Ovary (tissue), 9 donors: ENCODE data around the gene TRMT1. TPM values are rescaled to one million over a fixed set of nuclear protein-coding genes. Genes with fewer than 3 reads are reported as not detected.

Experiments
- DNase-seq, 5 donors: peaks; one replicate each; pipeline ENCODE4 v3.0.0-alpha.2; 2019 to 2020
- H3K27ac ChIP-seq, 2 donors: fragments of 200-600 bp; one replicate each; pipeline versions ENCODE4 v1.5.1 to v1.8.0; 2019 to 2022
- H3K27me3 ChIP-seq: fragments of 200-600 bp; one replicate; pipeline ENCODE4 v1.8.0; 2022
- H3K36me3 ChIP-seq: fragments of 200-600 bp; sonication (generic); one replicate; pipeline ENCODE4 v1.5.1; 2019
- H3K4me1 ChIP-seq: one replicate; pipeline ENCODE4 v1.8.1; 2013; ENCODE audit warnings: mild to moderate bottlenecking, moderate library complexity; ENCODE audit not compliant: insufficient read depth
- H3K4me3 ChIP-seq: fragments of 200-600 bp; sonication (generic); one replicate; pipeline ENCODE4 v1.5.1; 2017
- H3K9me3 ChIP-seq, 2 donors: fragments of 200-600 bp in 1 of 2; sonication (generic) in 1 of 2; one replicate each; pipeline versions ENCODE4 v1.5.1 to v1.8.1; 2013 to 2019; ENCODE audit warnings: mild to moderate bottlenecking in 1 of 2, moderate library complexity in 1 of 2
- EP300 ChIP-seq: sonication (generic); formaldehyde crosslinking; IDR thresholded peaks from one replicate; pipeline ENCODE4 v1.6.1; 2017; ENCODE audit warnings: antibody characterized with exemption
- POLR2A ChIP-seq: fragments of 450-650 bp; IDR thresholded peaks from one replicate; pipeline ENCODE4 v1.6.1; 2017; ENCODE audit warnings: antibody characterized with exemption, mild to moderate bottlenecking, moderate library complexity
- WGBS, 3 donors: extraction: QIAGEN DNeasy Blood & Tissue Kit in 1 of 3; methylation state at CpG; one replicate each; pipeline versions ENCODE4 v1.1.5 to v1.1.7; 2013 to 2017; 5-methylcytosine and 5-hydroxymethylcytosine counted together
- intact Hi-C, 4 donors: fragments of 100-400 bp; cut with DNase I; formaldehyde crosslinking; loops; one replicate each; pipeline versions ENCODE4 v1.11.0 to v1.15.1; 2022 to 2023
- polyA plus RNA-seq, 2 donors: library from polyadenylated mRNA; stranded (reverse); fragments of 200-250 nt in 1 of 2; fragments of 350-450 nt in 1 of 2; fragmentation: Illumina TruSeq in 1 of 2; extraction: RNeasy Lipid Tissue Mini Kit (QIAGEN cat#74804) in 1 of 2; gene quantifications; one replicate each; pipeline ENCODE4 v1.2.3, GENCODE V29; 2013 to 2014
- total RNA-seq, 7 donors: library from RNA; depleted of rRNA in 2 of 7; stranded (reverse); fragments of >200 nt in 2 of 7; fragmentation: NEBNext Ultra II Directional in 3 of 7; extraction: Animal tissue kit (Norgen Biotek cat#: 25700) in 3 of 7; gene quantifications; one replicate each; pipeline versions ENCODE4 v1.1.0 to v1.2.4, GENCODE V29; 2016 to 2023
- TF ChIP-seq, protein P1 (sequence below), 3 donors: fragments of 450-650 bp in 2 of 3; fragments of 200-600 bp in 1 of 3; IDR thresholded peaks; one replicate each; pipeline versions ENCODE4 v1.5.1 to v1.8.0; 2016 to 2022; ENCODE audit warnings: antibody characterized with exemption in 3 of 3, mild to moderate bottlenecking in 1 of 3
- donor health status: DM: no; HTN: no; CAD: no; lungs with moderate emphysema.
- donor health status: DM: no; HTN: no; CAD: no.
- donor health status: Bipolar disorder and iron deficiency.
- donor health status: DM: yes; HTN: yes; CAD: no.
- donor health status: DM: no; HTN: no; CAD: no.
- donor health status: DM: yes; HTN: yes; CAD: no.

The TRMT1 gene
- total and polyA plus RNA-seq, 9 donors: 7.6 to 54.8 (median 37.2) TPM

DNA sequence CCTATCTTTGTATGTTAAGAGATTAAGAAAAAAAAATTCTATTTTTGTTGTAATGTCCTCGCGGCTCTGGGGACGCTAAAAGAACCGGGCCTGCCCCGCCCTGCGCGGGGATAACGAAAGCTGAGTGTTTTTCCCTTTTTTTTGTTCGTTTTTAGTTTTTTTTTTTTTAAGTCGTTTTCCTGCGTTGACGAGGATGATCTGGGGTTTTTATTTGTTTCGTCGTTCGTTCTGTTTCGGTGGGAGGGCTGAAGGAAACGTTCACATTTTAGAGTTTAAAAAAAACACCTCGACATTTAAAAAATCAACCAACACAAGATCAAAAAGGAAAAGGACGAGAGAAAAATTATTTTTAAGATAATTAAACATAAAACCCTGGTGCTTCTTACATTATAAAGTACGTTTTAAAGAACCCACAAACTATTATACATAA lies 19.5 kb downstream of the TRMT1 start:
- intact Hi-C loops: loop anchor here in 1 of 4 donors (5.0 kb wide), 1 partner anchor 55 kb away; the partner anchor contains the start of genes IER2 and STX10
- H3K36me3 ChIP-seq: no peaks in the 10 kb centered on the region
- H3K27ac ChIP-seq: peak overlapping the region; percentile 26 to 66
- 44 to 65% (median 49%) methylated on average over 20 of the region's 20 CpGs for WGBS, 3 donors
- peak overlapping the region; percentile 39 for H3K4me3 ChIP-seq
- TF ChIP-seq EP300 (no peak), POLR2A (no peak)
- TF ChIP-seq, protein P1, sequence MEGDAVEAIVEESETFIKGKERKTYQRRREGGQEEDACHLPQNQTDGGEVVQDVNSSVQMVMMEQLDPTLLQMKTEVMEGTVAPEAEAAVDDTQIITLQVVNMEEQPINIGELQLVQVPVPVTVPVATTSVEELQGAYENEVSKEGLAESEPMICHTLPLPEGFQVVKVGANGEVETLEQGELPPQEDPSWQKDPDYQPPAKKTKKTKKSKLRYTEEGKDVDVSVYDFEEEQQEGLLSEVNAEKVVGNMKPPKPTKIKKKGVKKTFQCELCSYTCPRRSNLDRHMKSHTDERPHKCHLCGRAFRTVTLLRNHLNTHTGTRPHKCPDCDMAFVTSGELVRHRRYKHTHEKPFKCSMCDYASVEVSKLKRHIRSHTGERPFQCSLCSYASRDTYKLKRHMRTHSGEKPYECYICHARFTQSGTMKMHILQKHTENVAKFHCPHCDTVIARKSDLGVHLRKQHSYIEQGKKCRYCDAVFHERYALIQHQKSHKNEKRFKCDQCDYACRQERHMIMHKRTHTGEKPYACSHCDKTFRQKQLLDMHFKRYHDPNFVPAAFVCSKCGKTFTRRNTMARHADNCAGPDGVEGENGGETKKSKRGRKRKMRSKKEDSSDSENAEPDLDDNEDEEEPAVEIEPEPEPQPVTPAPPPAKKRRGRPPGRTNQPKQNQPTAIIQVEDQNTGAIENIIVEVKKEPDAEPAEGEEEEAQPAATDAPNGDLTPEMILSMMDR (IDR thresholded peaks at IDR 0.05): no peak
- peaks cover 9% of the 10 kb centered on the region for H3K4me1 ChIP-seq
- H3K27me3 ChIP-seq: no peaks in the 10 kb centered on the region
- H3K9me3 ChIP-seq: no peaks in the 10 kb centered on the region
- no peak for DNase-seq

DNA sequence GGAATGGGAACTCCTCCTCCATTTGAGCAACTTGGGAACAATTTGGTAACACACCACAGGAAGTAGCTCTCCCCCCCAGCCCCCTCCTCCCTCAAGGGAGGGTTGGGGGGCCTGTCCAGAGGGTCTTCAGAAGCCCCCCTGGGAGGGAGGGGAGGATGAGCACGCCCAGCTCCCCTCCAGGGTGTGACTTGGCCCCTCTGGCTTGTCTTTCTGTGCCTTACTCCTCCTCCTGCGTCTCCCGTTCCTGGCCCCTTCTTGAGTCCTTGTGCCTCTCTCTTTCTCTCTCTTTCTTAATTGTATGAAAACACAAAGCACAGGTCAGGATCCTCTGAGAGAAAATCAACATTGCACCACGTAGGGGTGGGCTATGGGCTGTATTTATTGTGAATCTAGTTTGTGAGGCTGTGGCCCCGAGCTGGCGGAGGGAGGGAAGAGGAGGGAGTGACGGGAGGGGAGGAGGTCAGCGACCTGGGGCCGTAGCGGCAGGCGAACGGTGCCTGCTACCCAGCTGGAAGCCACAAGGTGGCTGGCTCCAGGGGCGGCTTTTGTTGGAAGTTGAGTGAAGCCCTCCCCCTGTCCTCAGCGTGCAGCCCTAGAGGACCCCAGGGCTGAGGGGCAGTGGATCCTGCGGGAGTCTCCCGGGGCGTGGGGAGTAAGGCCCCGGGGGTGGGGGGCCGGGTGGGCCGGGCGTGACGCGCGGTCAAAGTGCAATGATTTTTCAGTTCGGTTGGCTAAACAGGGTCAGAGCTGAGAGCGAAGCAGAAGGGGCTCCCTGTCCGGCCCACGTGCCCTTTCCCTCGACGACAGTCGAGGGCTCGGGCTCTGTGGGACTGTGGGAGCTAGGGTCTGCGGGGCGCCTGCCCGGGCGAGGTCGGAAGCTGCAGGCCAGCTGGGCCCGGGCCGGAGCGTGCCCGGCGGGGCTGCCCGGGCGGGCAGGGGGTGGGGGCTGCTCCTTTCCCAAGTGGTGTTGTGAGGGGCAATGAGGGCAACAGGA lies 20.3 kb downstream of the TRMT1 start:
- Histone ChIP-seq H3K27me3 (no peaks in the 10 kb centered on the region), H3K36me3 (no peaks in the 10 kb centered on the region), H3K9me3 (no peaks in the 10 kb centered on the region), H3K27ac (peak overlapping the region; percentile 37 to 66), H3K4me3 (no peak overlapping the region), H3K4me1 (peaks cover 14% of the 10 kb centered on the region)
- DNase-seq: peak in 4 of 5 donors; percentile 56 to 71 (median 57)
- 58 to 67% (median 59%) methylated on average over 42 to 44 of the region's 44 CpGs for WGBS, 3 donors
- TF ChIP-seq, protein P1 (IDR thresholded peaks at IDR 0.05): no peak
- TF ChIP-seq POLR2A: no peak
- no peak for TF ChIP-seq EP300
- intact Hi-C loops: loop anchor here in 2 of 4 donors (2.0 to 5.0 kb wide), 3 partner anchors 56 to 119 kb away; partner anchors contain the start of genes IER2 (in 1 of the 2) and STX10 (in 1 of the 2)

DNA sequence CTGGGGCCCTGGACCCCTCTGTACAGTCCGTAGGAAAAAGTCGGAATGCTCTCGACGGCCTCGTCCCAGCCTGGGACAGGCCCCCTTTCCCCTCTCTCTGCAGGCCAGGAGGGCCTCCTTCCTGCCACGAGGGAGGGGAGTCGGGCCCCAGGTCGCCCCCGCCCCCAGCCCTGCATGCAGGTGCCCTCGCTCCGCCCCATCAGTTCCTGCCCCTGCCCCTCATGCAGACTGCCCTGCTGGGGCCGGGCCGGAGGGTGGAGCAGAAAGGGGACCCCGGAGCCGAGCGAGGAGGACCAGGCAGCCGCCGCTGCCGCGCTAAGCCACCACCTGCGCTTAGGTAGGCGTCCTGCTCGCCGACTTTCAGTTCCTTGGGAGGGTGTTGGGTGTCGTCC lies 21.2 kb downstream of the TRMT1 start:
- no peak for TF ChIP-seq EP300
- TF ChIP-seq, protein P1 (IDR thresholded peaks at IDR 0.05): no peak
- no peak for TF ChIP-seq POLR2A
- Histone ChIP-seq H3K27ac (peak overlapping the region in 1 of 2 donors; percentile 66), H3K9me3 (no peaks in the 10 kb centered on the region), H3K4me1 (peaks cover 22% of the 10 kb centered on the region), H3K27me3 (no peaks in the 10 kb centered on the region), H3K4me3 (no peak overlapping the region), H3K36me3 (no peaks in the 10 kb centered on the region)
- DNase-seq: peak in 2 of 5 donors; percentile 49 to 61
- intact Hi-C loops: loop anchor here in 2 of 4 donors (2.0 to 5.0 kb wide), 3 partner anchors 57 to 119 kb away; partner anchors contain the start of genes IER2 (in 1 of the 2) and STX10 (in 1 of the 2)
- 68 to 71% (median 71%) methylated on average over 22 to 25 of the region's 25 CpGs for WGBS, 3 donors

DNA sequence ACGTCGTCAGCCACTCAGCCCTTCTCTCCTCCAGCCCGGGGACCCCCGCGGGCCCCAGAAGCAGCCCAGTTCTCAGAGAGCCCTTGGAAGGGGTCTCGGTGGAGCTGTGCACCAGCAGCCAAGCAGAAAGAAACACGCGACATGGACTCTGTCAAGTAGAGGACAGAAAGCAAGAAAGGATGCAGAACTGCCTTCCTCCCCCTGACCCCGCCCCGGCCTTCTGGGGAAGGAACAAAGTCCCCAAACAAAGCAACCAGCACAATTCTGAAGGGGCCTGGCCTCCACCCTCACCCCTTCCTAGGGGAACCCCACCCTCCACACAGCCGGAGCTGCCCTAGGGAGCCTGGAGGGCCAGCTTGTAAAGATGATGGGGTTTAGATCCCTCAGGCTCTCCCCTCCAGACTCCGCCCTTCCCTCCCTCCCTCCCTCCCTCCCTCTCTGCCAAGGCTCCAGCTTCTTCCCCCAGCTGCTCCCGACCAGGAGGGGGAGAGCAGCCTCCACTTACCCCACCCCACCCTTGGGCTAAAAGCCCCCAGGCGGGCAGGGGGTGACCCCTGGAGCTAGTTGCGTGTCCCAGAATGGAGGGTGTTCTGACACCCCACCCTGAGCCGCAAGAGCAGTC lies 21.7 kb downstream of the TRMT1 start:
- H3K36me3 ChIP-seq: no peaks in the 10 kb centered on the region
- no peak overlapping the region for H3K4me3 ChIP-seq
- H3K9me3 ChIP-seq: no peaks in the 10 kb centered on the region
- peaks cover 27% of the 10 kb centered on the region for H3K4me1 ChIP-seq
- peak in 1 of 5 donors; percentile 36 for DNase-seq
- WGBS, 3 donors: 65 to 73% (median 70%) methylated on average over 15 to 16 of the region's 16 CpGs
- TF ChIP-seq, protein P1 (IDR thresholded peaks at IDR 0.05): no peak
- TF ChIP-seq EP300: no peak
- TF ChIP-seq POLR2A: no peak
- intact Hi-C loops: loop anchor here in 2 of 4 donors (2.0 to 5.0 kb wide), 3 partner anchors 57 to 118 kb away; partner anchors contain the start of genes IER2 (in 1 of the 2) and STX10 (in 1 of the 2)
- H3K27ac ChIP-seq: peak overlapping the region in 1 of 2 donors; percentile 66
- H3K27me3 ChIP-seq: no peaks in the 10 kb centered on the region
